Measurements from ENCODE around the gene ANO6.

GRCh38 chr12:45298721-45299692, 83.1 kb downstream of the ANO6 start:
- TF ChIP-seq POLR2A (IDR thresholded peaks at IDR 0.05; ENCODE audit: low read depth, low read length) (no peak), RCOR1 (IDR thresholded peaks at IDR 0.05; ENCODE audit: insufficient replicate concordance, low read length) (no peak), CHD1 (IDR thresholded peaks at IDR 0.05; ENCODE audit: low read depth, low read length) (no peak), CTCF (conservative IDR thresholded peaks at IDR 0.05; ENCODE audit: low read depth, low read length) (no peak), BHLHE40 (IDR thresholded peaks at IDR 0.05; ENCODE audit: low read depth, low read length) (no peak), CEBPB (IDR thresholded peaks at IDR 0.05; ENCODE audit: low read depth, low read length) (no peak), RFX5 (IDR thresholded peaks at IDR 0.05; ENCODE audit: low read depth, low read length) (no peak), RAD21 (IDR thresholded peaks at IDR 0.05; ENCODE audit: low read length) (no peak), MAZ (IDR thresholded peaks at IDR 0.05; ENCODE audit: borderline replicate concordance, low read depth, low read length) (no peak), FOS (IDR thresholded peaks at IDR 0.05; ENCODE audit: low read depth, low read length) (no peak), MAFK (IDR thresholded peaks at IDR 0.05; ENCODE audit: low read depth, low read length) (no peak), SMC3 (IDR thresholded peaks at IDR 0.05; ENCODE audit: low read depth, low read length) (no peak)
- TF ChIP-seq, protein P1, sequence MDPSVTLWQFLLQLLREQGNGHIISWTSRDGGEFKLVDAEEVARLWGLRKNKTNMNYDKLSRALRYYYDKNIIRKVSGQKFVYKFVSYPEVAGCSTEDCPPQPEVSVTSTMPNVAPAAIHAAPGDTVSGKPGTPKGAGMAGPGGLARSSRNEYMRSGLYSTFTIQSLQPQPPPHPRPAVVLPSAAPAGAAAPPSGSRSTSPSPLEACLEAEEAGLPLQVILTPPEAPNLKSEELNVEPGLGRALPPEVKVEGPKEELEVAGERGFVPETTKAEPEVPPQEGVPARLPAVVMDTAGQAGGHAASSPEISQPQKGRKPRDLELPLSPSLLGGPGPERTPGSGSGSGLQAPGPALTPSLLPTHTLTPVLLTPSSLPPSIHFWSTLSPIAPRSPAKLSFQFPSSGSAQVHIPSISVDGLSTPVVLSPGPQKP (IDR thresholded peaks at IDR 0.05; ENCODE audit: borderline replicate concordance, low read depth, low read length), result no peak
- TF ChIP-seq, protein P2, sequence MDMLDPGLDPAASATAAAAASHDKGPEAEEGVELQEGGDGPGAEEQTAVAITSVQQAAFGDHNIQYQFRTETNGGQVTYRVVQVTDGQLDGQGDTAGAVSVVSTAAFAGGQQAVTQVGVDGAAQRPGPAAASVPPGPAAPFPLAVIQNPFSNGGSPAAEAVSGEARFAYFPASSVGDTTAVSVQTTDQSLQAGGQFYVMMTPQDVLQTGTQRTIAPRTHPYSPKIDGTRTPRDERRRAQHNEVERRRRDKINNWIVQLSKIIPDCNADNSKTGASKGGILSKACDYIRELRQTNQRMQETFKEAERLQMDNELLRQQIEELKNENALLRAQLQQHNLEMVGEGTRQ (IDR thresholded peaks at IDR 0.05; ENCODE audit: low read depth, low read length), result no peak

Data from IMR-90 (cell line).